ENCODE measurements around the gene EYA3.
"Not testable (repeated sequence)": the region's sequence is repeated elsewhere in the genome, so short reads cannot be mapped to it uniquely, and the experiment has no call there.

EYA3 gene

DNA sequence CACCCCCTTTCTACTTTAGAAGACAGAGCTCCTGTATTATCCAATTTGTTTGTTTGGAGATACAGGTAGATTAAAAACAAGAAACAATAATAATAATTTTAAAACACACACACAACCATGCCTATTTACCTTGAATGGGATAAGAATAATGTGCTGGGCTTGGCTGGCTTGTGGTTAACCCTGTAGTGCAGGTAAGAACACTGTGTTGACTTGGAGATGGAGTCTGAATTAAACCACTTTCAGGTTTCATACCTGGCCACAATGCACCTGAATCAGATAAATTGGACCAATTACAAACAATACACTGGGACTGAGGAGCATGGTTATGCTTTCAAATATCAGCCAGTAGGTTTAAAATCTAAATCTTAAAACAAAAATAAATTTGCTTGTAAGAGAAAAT, 60.8 kb downstream of the EYA3 start:
- no peak for DNase-seq (ENCODE audit: low spot score)

DNA sequence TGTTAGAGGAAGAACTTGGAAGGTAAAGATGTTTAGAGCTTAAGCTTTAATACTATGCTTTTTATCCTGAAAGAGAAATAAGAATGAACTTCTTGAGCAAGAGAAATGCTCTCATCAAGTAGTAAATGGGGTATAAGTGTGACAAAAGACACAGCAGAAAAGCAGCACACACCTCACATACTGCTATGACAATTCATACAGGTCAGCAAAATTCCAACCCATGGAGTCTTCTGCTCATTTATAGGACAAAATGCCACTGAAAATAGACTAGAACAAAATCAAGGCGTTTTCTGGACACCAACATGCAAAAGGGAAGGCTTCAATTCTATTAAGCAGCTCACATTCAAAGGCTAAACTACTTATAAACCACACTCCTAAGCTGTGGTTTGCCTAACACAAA, 61.2 kb downstream of the EYA3 start:
- DNase-seq (ENCODE audit: low spot score), result no peak

DNA sequence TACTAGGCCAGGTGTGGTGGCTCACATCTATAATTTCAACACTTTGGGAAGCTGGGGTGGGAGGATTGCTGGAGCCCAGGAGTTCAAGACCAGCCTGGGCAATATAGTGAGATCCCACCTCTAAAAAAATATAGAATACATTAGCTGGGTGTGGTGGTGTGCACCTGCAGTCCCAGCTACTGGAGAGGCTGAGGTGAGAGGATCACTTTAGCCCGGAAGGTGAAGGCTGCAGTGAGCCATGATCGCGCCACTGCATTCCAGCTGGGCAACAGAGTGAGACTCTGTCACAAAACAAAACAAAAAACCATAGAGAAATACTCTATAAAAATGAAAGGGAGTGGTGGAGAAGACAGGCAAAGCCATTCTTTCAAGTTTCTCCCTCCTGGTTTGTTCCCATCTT, 62.1 kb downstream of the EYA3 start:
- no peak for DNase-seq (ENCODE audit: low spot score)

DNA sequence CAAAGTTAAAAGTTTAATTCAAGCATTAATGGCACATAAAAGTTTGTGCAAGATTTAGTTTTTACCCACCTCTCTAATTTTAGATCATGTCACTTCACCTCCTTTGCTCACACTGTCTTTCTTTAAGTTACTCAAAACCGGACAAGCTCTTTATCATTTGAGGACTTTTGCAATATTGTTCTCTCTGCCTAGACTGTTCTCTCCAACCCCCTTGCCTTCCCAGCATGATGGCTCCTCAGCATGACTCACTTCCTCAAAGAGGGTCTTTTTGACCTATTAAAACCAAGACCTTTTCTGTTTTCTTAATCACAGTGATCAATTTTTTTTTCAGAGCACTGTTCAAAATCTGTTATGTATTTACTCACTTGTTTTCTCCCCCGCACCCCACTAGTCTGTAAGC, 67.3 kb downstream of the EYA3 start:
- DNase-seq (ENCODE audit: low spot score), result no peak

DNA sequence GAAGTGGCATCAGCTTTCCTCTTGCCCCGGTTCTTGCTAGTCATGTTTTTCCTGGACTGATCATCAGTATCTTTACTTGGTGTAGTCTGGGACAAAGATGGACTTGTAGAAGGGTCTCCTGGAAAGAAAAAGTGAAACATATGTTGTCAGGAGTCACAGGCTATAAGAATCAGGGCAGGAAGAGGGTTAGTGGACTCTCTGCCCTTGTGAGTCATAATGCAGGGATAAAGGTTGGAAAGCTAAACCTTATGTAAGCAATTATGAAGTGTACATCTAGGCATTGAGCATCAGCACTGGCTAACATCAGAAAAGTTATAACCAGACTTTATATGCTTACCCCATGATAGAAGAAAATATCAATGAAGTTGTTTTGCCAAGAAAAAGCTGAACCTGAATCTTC, 77.4 kb downstream of the EYA3 start:
- DNase-seq (ENCODE audit: low spot score), result no peak

DNA sequence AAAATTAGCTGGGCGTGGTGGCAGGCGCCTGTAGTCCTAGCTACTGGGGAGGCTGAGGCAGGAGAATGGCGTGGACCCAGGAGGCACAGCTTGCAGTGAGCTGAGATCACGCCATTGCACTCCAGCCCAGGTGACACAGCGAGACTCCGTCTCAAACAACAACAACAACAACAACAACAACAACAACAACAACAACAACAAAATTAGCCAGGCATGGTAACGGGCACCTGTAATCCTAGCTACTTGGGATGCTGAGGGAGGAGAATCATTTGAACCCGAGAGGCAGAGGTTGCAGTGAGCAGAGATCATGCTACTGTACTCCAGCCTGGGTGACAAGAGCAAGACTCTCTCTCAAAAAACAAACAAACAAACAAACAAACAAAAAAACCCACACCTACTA, 85.3 kb downstream of the EYA3 start:
- not testable (repeated sequence) for DNase-seq (ENCODE audit: low spot score)

DNA sequence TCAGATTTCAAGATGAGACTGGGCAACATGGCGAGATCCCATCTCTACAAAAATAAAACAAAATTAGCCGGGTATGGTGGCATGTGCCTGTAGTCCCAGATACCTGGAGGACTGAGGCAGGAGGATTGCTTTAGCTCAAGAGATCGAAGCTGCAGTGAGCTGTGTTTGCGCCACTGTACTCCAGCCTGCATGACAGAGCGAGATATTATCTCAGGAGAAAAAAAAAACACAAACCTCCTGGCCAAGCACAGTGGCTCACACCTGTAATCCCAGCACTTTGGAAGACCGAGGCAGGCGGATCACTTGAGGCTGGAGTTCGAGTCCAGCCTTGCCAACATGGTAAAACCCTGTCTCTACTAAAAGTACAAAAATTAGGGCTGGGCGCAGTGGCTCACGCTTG, 85.8 kb downstream of the EYA3 start:
- DNase-seq (ENCODE audit: low spot score), result no peak

DNA sequence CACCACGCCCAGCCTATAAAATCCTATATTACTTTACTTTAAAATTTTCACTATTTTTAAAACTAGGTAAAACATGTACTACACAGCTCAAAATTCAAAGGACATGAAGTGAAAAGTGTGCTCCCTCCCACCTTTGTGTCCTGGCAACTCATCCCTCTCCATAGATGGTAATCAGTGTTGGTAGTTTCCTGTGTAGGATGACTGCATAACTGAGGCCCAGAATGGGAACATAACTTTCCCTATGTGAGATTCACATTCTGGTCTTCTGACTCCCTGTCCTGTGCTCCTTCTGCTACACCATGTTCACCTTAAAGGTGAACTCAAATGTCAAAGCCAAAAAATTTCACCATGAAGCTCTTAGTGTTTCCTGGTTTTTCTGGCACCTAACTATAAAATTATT, 89.4 kb downstream of the EYA3 start:
- no peak for DNase-seq (ENCODE audit: low spot score)

DNA sequence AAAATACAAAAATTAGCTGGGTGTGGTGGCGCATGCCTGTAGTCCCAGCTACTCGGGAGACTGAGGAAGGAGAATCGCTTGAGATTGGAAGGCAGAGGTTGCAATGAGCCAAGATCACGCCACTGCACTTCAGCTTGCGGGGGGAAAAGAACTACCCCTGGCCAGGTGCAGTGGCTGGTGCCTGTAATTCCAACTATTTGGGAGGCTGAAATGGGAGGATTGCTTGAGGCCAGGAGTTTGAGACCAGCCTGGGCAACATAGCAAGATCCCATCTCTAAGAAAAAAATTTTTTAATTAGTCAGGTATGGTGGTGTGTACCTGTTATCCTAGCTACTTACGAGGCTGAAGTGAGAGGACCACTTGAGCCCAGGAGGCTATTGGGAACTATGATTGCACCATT, 93.9 kb downstream of the EYA3 start:
- not testable (repeated sequence) for DNase-seq (ENCODE audit: low spot score)

DNA sequence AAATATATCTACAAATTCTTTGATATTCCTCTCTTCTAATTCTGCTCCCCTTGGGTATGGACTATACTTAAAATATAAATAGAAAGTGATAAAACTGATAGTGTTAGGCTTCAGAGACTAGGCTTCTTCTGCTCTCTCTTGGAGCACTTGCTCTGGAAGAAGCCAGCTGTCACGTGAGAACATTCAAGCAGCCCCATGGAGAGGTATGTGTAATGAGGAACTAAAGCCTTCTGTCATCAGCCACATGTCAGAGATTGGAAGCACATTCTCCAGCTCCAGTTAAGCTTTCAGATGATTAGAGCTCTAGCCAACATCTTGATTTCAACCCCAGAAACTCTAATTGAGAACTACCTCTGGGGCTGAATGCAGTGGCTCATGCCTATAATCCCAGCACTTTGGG, 94.3 kb downstream of the EYA3 start:
- no peak for DNase-seq (ENCODE audit: low spot score)

DNA sequence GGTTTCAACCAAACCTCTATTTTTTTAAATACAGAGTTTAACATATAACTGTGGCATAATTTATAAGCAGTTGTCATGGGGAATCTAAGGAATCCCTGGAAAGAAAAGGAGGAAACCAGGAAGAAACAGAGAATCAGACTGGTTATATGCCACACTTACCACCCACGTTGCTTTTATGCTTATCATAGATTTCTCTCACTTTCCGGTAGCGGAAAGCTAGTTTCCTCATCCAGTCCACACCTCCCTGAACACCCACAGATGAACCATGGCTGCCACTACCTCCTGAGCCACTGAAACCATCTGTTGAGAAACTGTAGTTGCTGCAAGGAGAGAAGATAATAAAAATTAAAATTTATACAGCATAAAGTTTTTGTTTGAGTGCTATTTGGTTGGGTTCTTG, 95.2 kb downstream of the EYA3 start:
- no peak for DNase-seq (ENCODE audit: low spot score)

DNA sequence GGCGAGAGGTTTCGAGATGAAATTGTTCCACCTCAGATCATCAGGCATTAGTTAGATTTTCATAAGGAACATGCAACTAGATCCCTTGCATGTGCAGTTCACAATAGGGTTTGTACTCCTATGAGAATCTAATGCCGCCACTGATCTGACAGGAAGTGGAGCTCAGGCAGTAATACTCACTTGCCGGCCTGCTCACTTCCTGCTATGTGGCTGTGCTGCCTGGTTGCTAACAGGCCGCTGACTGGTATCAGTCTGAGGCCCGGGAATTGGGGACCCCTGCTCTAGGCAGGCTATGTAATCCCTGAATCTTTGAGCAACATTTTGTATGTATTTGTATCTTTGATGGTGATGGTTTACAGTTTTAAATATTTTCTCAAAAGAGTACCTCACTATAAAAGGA, 96.1 kb downstream of the EYA3 start:
- DNase-seq (ENCODE audit: low spot score), result no peak

DNA sequence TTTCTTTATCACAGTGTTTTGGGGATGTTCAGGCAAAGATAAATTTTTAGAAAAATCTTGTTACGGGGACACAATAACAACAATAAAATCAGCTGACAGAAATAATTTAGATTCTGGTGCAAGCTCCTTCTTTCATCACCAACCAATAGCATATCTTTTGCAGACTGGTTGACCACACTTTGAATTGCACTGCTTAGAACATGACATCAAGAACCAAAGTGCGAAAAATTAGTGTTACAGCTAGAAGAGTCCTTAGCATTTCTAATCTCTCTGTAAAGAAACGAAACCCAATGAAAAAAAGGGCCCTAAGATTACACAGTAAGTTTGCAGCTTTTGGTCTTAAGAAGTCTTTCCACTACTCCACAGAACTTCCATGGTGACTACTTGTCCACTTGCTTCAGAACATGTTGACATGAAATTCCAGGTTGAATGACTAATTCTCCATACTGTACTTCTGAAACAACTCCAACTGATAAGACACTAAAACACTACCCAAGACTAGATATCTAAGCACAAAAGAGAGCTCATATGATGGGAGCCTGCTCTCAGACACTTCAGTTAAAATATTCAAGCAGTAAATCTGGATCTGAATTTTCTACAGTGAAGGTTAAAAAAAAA, 97.4 kb downstream of the EYA3 start:
- no peak for DNase-seq (ENCODE audit: low spot score)

DNA sequence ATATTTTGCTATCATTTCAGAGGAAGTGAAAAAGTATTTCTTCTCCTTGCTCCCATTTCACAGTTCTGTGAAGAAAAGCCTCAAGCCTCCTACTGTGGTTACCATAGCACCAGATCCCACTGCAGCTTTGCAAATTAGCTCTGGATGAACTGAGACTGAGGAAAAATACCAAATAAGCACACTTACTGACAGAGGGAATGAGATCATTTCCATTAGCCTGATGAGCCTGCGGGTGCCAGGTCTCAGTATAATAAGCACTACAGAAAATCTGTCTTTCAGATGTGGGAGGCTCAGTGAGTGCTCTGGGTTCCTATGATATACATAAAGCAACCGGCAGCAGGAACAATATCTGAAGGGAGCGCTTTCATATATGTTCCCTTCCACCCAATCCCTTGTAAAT, 107.3 kb downstream of the EYA3 start:
- DNase-seq (ENCODE audit: low spot score), result no peak

DNA sequence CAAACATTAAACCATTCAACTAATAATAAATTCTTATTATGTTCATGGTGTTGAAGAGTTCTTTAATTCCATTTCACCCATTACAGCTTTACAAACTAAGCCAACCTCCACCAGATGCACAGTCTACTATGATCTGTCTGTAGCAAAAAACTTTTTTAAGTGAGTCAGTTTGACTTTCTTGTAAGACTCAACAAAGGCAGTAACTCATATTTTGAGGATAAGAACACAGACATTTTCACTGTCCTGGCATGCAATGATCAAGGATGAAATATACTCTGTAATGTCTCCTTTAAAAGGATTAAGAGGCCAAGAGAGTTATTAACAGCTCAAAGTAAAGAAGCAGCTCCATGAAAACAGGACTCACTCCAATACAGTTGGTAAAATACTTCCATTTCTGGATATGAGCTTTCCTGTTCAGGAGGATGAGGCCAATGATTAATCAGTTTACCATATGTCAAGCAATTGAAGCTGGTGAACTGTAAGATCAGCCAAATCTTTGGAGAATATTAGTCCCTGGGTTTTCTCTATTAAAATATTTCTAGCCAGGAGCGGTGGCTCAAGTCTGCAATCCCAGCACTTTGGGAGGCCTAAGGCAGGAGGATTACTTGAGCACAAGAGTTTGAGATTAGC, 108.1 kb downstream of the EYA3 start:
- no peak for DNase-seq (ENCODE audit: low spot score)

DNA sequence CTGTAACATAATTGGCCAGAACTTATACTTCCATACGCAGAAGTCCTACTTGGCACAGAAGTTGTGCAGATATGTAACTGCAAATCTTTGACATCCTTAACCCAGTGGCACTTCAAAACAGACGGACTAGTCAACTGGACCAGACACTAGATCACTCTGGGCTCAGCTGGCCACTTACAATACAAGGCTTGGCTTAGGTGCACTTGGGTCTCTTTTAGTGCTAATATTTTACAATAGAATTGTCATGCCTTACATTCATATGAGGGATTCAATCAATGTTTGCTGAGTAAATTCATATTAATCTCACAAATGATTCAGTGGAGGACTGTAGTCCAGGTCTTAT, 108.6 kb downstream of the EYA3 start:
- no peak for DNase-seq (ENCODE audit: low spot score)

DNA sequence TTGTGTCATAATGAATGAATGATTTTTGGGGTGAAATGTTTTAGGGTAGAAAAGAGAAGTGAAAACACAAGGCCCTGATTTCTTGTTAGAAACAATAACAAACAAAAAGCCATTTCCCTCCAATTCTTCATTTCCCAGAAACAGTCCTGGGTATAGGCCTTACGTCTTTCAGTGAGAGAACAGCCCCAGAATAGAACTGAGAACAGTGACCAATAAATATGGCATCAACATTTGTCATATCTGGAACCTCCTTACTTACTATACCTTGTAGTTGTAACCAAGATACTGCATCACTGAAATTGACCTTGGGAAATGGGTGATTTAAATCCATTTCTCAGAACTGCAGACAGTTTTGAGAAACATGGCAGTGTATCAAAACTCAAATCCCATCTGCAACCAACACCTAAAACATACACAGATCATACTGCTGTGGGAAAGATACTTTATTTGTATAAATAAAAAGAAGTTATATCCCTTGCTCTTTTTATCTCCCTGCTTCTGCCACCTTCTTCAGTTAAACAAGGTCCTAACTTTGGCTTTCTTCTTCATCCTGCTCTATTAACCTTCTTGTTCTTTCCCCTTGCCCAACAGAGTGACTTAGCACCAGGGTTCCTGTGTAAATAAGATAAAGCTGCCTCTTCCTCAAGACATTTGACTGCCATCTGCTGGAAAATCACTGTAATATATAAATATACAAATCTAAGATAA, 109.1 kb downstream of the EYA3 start:
- DNase-seq (ENCODE audit: low spot score), result peak; percentile 84

DNA sequence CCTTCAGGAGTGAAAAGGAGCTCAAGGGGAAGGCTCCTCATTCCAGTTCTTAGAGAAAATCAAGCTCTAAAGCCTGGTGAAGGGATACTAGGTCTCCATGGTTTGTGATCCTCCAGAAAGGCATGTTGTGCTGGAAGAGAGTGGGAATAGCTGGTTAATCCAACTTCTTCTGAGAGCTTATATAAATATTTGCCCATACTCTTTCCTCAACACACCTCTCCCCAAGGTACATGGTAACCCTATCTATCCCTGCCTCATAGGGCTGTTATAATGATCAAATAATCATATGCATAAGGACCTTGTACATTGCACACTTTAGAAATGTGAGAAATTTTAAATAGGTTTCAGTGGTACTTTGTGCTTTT, 114.0 kb downstream of the EYA3 start:
- no peak for DNase-seq (ENCODE audit: low spot score)

DNA sequence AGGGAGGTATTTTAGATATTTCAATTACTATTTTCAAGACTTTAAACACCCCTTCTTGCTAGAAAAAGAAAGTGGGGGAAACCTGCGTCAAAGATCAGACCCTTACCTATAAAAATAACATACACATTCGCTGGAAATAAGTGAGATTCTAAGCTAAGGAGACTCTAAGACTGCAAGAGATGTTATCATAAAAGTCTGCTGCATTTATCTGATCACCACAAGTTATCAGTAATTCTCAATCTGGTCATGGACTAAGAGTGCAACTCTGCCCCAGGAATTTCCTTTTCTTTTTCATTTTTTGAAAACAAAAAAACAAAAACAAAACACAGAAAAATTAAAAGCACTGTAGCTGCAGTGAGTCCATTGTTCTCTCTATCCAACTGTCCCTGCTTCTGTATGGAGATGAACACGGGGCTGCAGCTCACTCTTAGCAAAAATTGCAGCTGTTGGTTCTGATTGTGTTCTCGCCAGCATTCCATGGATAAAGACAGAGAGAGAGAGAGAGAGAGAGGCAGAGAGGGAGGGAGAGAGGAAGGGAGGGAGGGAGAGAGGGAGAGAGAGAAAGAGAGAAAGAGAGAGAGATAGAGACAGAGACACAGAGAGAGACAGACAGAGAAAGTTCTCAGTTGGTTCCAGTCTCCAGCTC, 114.5 kb downstream of the EYA3 start:
- peak; percentile 83 for DNase-seq (ENCODE audit: low spot score)

DNA sequence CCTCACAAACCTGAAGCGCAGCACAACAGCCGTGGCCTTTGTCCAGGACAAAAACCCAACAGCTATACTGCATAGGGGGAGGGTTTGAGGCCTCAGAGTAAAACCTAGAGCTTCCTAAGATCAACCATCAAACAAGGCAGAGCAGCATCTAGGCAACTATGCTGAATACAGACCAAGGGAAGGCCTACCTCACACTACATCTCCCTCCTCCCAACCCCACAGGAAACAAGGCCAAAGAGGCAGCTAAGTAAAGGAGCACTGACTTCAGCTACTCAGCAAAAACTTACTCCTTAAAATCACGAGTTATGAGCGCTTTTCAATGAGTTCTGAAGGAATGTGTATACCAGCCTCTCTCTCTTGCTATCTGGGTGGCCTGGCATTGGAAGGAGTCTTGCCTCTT, 116.3 kb downstream of the EYA3 start:
- no peak for DNase-seq (ENCODE audit: low spot score)

DNA sequence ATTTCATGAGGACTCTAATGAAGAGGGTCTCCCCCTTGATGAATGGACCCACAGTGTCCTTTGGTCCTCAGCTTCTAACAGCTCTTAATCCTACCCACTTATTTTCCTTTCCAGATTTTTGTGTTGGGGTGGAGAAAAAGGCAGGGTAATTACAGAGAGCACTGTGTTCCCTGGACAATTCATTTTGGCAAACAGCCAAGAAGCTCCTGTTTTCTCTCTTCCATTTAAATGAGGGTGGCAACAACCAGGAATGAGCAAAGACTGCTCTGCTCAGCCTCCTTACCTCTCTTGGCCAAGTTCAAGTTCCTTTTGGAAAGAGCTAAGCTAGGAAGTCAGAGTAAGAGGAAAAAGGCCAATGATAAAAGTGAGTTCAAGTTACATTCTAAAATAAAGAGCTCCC, 116.7 kb downstream of the EYA3 start:
- peak; percentile 83 for DNase-seq (ENCODE audit: low spot score)

DNA sequence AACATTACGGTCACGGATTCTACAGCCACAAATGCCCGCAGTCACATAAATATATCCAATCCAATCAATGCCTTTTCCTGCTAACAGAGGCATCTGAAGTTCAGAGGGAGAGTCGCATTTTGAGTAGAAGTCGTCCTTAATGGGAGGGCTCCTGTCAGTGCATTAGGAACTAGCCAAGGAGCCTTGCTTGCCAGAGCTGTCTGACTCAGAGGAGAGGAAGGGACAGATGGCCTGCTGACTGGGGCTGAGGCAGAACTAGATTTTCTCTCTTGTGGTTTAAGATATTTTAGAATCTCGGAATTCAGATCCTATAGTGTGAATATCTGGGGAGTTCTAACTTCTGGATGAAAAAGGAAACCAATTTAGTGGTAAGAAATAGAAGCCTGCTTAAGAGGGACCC, 118.0 kb downstream of the EYA3 start:
- DNase-seq (ENCODE audit: low spot score), result peak; percentile 56

DNA sequence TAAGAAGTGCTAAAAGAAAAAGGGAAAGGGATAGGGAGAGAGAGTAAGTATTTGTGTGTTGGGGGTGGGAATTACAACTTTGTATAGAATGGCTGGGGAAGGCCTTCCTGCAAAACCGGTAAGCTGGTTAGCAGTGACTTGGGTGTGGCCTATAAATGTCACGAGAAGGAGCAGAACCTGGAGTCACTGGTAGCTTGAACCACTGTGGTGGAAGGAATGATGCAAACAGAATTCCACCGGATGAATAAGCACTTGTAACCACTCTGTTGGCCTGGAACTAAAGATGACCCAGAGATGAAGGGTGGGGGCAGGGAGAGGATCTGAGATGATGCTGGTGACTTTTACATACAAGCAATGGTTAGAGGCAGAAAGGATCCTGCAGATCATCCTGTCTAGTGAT, 119.7 kb downstream of the EYA3 start:
- no peak for DNase-seq (ENCODE audit: low spot score)
